ENCODE results near the gene SECISBP2.

The SECISBP2 gene

GRCh38 chr9:89386206-89386605, 67.9 kb downstream of the SECISBP2 start:
- TF ChIP-seq CREB1 (IDR thresholded peaks at IDR 0.05; ENCODE audit: low read depth): no peak
- TF ChIP-seq TEAD4 (IDR thresholded peaks at IDR 0.05): no peak
- TF ChIP-seq TCF12 (IDR thresholded peaks at IDR 0.05; ENCODE audit: low read depth): no peak
- no peak for TF ChIP-seq FOXM1 (IDR thresholded peaks at IDR 0.05; ENCODE audit: borderline replicate concordance, low read depth)
- no peak for TF ChIP-seq ZBTB7A (IDR thresholded peaks at IDR 0.05; ENCODE audit: low read depth)
- no peak for TF ChIP-seq EP300 (IDR thresholded peaks at IDR 0.05; ENCODE audit: borderline replicate concordance)
- no peak for TF ChIP-seq NFIC (IDR thresholded peaks at IDR 0.05)
- TF ChIP-seq REST (IDR thresholded peaks at IDR 0.05; ENCODE audit: low read depth): no peak
- no peak for TF ChIP-seq YY1 (IDR thresholded peaks at IDR 0.05; ENCODE audit: low read depth)
- TF ChIP-seq USF1 (IDR thresholded peaks at IDR 0.05): no peak
- no peak for TF ChIP-seq TAF1 (IDR thresholded peaks at IDR 0.05; ENCODE audit: low read depth)
- TF ChIP-seq EGR1 (IDR thresholded peaks at IDR 0.05): no peak
- no peak for TF ChIP-seq CEBPB (IDR thresholded peaks at IDR 0.05)
- TF ChIP-seq RAD21 (IDR thresholded peaks at IDR 0.05; ENCODE audit: low read depth): no peak
- no peak for TF ChIP-seq MAX (IDR thresholded peaks at IDR 0.05)

GRCh38 chr9:89386797-89387196, 68.5 kb downstream of the SECISBP2 start:
- no peak for TF ChIP-seq TAF1 (IDR thresholded peaks at IDR 0.05; ENCODE audit: low read depth)
- no peak for TF ChIP-seq CREB1 (IDR thresholded peaks at IDR 0.05; ENCODE audit: low read depth)
- no peak for TF ChIP-seq CEBPB (IDR thresholded peaks at IDR 0.05)
- TF ChIP-seq FOXM1 (IDR thresholded peaks at IDR 0.05; ENCODE audit: borderline replicate concordance, low read depth): no peak
- TF ChIP-seq REST (IDR thresholded peaks at IDR 0.05; ENCODE audit: low read depth): no peak
- no peak for TF ChIP-seq USF1 (IDR thresholded peaks at IDR 0.05)
- no peak for TF ChIP-seq ZBTB7A (IDR thresholded peaks at IDR 0.05; ENCODE audit: low read depth)
- no peak for TF ChIP-seq TEAD4 (IDR thresholded peaks at IDR 0.05)
- no peak for TF ChIP-seq TCF12 (IDR thresholded peaks at IDR 0.05; ENCODE audit: low read depth)
- no peak for TF ChIP-seq YY1 (IDR thresholded peaks at IDR 0.05; ENCODE audit: low read depth)
- no peak for TF ChIP-seq NFIC (IDR thresholded peaks at IDR 0.05)
- no peak for TF ChIP-seq EGR1 (IDR thresholded peaks at IDR 0.05)
- TF ChIP-seq RAD21 (IDR thresholded peaks at IDR 0.05; ENCODE audit: low read depth): no peak
- TF ChIP-seq EP300 (IDR thresholded peaks at IDR 0.05; ENCODE audit: borderline replicate concordance): no peak
- TF ChIP-seq MAX (IDR thresholded peaks at IDR 0.05): no peak

GRCh38 chr9:89387197-89387849, 69.0 kb downstream of the SECISBP2 start:
- TF ChIP-seq NFIC (IDR thresholded peaks at IDR 0.05): no peak
- no peak for TF ChIP-seq TEAD4 (IDR thresholded peaks at IDR 0.05)
- no peak for TF ChIP-seq CREB1 (IDR thresholded peaks at IDR 0.05; ENCODE audit: low read depth)
- TF ChIP-seq REST (IDR thresholded peaks at IDR 0.05; ENCODE audit: low read depth): no peak
- no peak for TF ChIP-seq FOXM1 (IDR thresholded peaks at IDR 0.05; ENCODE audit: borderline replicate concordance, low read depth)
- TF ChIP-seq MAX (IDR thresholded peaks at IDR 0.05): no peak
- no peak for TF ChIP-seq ZBTB7A (IDR thresholded peaks at IDR 0.05; ENCODE audit: low read depth)
- TF ChIP-seq TAF1 (IDR thresholded peaks at IDR 0.05; ENCODE audit: low read depth): no peak
- no peak for TF ChIP-seq CEBPB (IDR thresholded peaks at IDR 0.05)
- no peak for TF ChIP-seq USF1 (IDR thresholded peaks at IDR 0.05)
- no peak for TF ChIP-seq RAD21 (IDR thresholded peaks at IDR 0.05; ENCODE audit: low read depth)

Data from Ishikawa (cell line).